Stimulated activated naive CD8-positive, alpha-beta T cell treated with anti-CD3 and anti-CD28 coated beads, Interleukin-15, Interleukin-2, amounts not matched to agents 100 U/mL and 50 U/mL, for 24 hours (primary cell): ENCODE results near the gene NUBPL.
"Not testable (repeated sequence)": the region's sequence is repeated elsewhere in the genome, so short reads cannot be mapped to it uniquely, and the experiment has no call there.

Experiments used
- ATAC-seq: fragments of 150-1000 bp; cut with Tn5 transposase; one replicate; pipeline ENCODE4 v1.10.0; 2021
- DNase-seq: peaks from one replicate; pipeline ENCODE4 v3.0.0; 2021

NUBPL gene

GRCh38 chr14:31578792-31579501, 17.7 kb downstream of the NUBPL start:
- ATAC-seq: no peak
- DNase-seq: no peak

GRCh38 chr14:31580234-31580633, 19.0 kb downstream of the NUBPL start:
- no peak for ATAC-seq
- DNase-seq: no peak

GRCh38 chr14:31582286-31582691, 21.1 kb downstream of the NUBPL start:
- DNase-seq: no peak
- no peak for ATAC-seq

GRCh38 chr14:31582836-31583452, 21.7 kb downstream of the NUBPL start:
- DNase-seq (no peak), ATAC-seq (no peak)

GRCh38 chr14:31590206-31590605, 29.0 kb downstream of the NUBPL start:
- no peak for ATAC-seq

GRCh38 chr14:31592122-31592521, 30.9 kb downstream of the NUBPL start:
- no peak for ATAC-seq
- no peak for DNase-seq

More at GRCh38 chr14:31590206-31590605, 29.0 kb downstream of the NUBPL start:
- no peak for DNase-seq

GRCh38 chr14:31592631-31593030, 31.4 kb downstream of the NUBPL start:
- no peak for ATAC-seq

GRCh38 chr14:31596342-31597095, 35.3 kb downstream of the NUBPL start:
- no peak for DNase-seq
- ATAC-seq: no peak

More at GRCh38 chr14:31592631-31593030, 31.4 kb downstream of the NUBPL start:
- no peak for DNase-seq

- no peak for ATAC-seq
Observed at GRCh38 chr14:31605702-31606101, 44.5 kb downstream of the NUBPL start.

GRCh38 chr14:31611778-31612433, 50.7 kb downstream of the NUBPL start:
- ATAC-seq: no peak
- no peak for DNase-seq

More at GRCh38 chr14:31605702-31606101, 44.5 kb downstream of the NUBPL start:
- no peak for DNase-seq

- DNase-seq: no peak
- ATAC-seq: no peak
Observed at GRCh38 chr14:31613188-31613587, 52.0 kb downstream of the NUBPL start.

GRCh38 chr14:31618884-31619283, 57.7 kb downstream of the NUBPL start:
- not testable (repeated sequence) for ATAC-seq, DNase-seq

GRCh38 chr14:31619440-31619839, 58.2 kb downstream of the NUBPL start:
- ATAC-seq (no peak), DNase-seq (no peak)

GRCh38 chr14:31620898-31621297, 59.7 kb downstream of the NUBPL start:
- not testable (repeated sequence) for ATAC-seq, DNase-seq

- DNase-seq (no peak), ATAC-seq (no peak)
Observed at GRCh38 chr14:31622060-31622459, 60.9 kb downstream of the NUBPL start.

- not testable (repeated sequence) for DNase-seq, ATAC-seq
Observed at GRCh38 chr14:31652900-31653299, 91.7 kb downstream of the NUBPL start.

- no peak for DNase-seq
Observed at GRCh38 chr14:31657917-31658316, 96.7 kb downstream of the NUBPL start.

GRCh38 chr14:31659278-31659677, 98.1 kb downstream of the NUBPL start:
- no peak for ATAC-seq
- DNase-seq: no peak

More at GRCh38 chr14:31657917-31658316, 96.7 kb downstream of the NUBPL start:
- ATAC-seq: no peak

- DNase-seq: no peak
- ATAC-seq: no peak
Observed at GRCh38 chr14:31660191-31660590, 99.0 kb downstream of the NUBPL start.

- ATAC-seq (no peak), DNase-seq (no peak)
Observed at GRCh38 chr14:31660728-31661127, 99.5 kb downstream of the NUBPL start.

GRCh38 chr14:31668348-31668747, 107.1 kb downstream of the NUBPL start:
- DNase-seq (no peak), ATAC-seq (no peak)

GRCh38 chr14:31672709-31673108, 111.5 kb downstream of the NUBPL start:
- ATAC-seq (no peak), DNase-seq (no peak)
